HG03135 (cell line): ENCODE measurements around the gene DBET.
"Not testable (repeated sequence)": the region's sequence is repeated elsewhere in the genome, so short reads cannot be mapped to it uniquely, and the experiment has no call there.

Experiments used
- ATAC-seq: cut with Tn5 transposase; IDR thresholded peaks from one replicate; pipeline ENCODE4 v1.9.1; 2021; ENCODE audit warnings: mild to moderate bottlenecking, moderate library complexity; ENCODE audit not compliant: unreplicated experiment

DBET gene

DNA sequence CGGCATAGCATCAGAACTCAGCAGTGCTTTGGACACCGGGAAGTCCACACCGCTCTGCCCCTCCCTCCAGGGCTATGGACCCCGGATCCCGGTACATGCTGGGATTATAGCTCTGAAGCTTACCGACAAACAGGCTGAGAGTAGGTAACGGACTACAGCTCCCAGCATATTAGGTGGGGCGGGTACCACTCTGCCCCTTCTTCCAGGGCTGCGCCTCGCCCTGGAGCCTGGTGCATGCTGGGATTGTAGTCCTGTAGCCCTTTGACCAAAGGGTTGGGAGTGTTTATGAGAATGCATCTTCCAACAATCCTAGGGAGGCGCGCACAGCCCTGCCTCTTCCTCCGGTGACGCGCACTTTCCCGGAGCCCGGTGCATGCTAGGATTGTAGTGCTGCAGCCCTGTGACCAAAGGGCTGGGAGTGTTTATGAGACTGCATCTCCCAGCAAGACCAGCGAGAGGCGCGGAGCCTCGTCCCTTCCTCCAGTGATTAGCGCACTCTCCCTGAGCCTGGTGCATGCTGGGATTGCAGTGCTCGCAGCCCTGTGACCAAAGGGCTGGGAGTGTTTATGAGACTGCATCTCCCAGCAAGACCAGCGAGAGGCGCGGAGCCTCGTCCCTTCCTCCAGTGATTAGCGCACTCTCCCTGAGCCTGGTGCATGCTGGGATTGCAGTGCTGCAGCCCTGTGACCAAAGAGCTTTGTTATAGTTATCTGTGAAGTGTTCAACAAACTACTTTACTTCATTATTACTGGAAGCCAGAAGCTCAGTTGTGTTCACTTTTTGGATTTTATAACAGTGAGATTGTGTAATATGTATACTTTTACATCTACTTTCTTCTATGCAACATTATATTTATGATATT lies 14.7 kb upstream of the DBET start:
- not testable (repeated sequence) for ATAC-seq

DNA sequence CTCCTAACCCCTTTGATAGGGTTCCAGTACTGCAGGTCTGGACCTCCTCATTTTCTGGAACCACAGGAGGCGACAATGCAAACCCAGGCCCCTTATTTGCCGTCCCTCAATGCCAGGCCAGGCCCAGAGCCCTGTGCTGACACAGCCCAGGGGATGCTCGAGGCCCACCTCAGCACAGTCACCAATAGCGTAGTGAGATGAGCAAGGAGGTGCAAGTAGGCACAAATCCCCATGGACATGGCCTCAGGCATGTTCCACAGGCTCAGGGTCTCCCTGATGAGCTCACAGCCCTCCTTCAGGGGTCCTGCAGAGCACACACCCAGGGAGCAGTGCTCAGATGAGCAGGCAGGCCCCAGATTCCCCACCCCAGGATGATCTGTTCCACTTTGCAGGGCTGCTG lies 5.3 kb upstream of the DBET start:
- ATAC-seq = not testable (repeated sequence)

DNA sequence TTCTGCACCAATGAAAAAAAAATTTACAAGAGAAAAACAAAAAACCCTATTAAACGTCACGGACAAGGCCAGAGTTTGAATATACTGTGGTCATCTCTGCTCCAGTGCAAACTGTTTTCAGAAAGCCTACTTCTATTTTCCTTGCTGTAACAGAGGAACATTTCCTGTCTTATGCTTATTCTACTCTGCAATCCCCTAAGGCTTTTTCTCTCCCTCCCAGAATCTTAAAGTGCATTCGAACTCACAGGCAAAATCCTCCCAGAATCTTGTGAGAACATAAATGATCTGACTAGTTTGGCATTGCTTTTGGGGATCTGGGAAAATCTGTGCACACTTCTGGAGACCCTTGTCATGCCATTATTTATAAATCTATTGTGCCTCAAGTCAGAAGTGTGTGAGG lies 503 bp downstream of the DBET start:
- ATAC-seq = not testable (repeated sequence)

DNA sequence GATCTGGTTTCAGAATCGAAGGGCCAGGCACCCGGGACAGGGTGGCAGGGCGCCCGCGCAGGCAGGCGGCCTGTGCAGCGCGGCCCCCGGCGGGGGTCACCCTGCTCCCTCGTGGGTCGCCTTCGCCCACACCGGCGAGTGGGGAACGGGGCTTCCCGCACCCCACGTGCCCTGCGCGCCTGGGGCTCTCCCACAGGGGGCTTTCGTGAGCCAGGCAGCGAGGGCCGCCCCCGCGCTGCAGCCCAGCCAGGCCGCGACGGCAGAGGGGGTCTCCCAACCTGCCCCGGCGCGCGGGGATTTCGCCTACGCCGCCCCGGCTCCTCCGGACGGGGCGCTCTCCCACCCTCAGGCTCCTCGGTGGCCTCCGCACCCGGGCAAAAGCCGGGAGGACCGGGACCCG lies 4.0 kb downstream of the DBET start:
- ATAC-seq = not testable (repeated sequence)

DNA sequence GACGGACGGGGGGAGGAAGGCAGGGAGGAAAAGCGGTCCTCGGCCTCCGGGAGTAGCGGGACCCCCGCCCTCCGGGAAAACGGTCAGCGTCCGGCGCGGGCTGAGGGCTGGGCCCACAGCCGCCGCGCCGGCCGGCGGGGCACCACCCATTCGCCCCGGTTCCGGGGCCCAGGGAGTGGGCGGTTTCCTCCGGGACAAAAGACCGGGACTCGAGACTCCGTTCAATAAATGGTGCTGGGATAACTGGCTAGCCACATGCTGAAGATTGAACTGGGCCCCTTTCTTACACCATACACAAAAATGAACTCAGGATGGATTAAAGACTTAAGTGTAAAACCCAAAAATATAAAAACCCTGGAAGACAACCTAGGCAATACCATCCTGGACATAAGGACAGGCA lies 28.8 kb downstream of the DBET start:
- ATAC-seq = not testable (repeated sequence)

DNA sequence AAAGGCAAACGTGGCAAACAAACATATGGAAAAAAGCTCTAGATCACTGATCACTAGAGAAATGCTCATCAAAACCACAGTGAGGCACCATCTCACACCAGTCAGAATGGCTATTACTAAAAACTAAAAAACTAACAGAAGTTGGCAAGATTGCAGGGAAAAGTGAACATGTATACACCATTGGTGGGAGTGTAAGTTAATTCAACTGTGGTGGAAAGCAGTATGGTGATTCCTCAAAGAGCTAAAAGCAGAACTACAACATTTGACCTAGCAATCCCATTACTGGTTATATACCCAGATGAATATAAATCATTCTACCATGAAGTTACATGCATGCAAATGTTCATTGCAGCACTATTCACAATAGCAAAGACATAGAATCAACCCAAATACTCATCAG lies 29.7 kb downstream of the DBET start:
- ATAC-seq = not testable (repeated sequence)

DNA sequence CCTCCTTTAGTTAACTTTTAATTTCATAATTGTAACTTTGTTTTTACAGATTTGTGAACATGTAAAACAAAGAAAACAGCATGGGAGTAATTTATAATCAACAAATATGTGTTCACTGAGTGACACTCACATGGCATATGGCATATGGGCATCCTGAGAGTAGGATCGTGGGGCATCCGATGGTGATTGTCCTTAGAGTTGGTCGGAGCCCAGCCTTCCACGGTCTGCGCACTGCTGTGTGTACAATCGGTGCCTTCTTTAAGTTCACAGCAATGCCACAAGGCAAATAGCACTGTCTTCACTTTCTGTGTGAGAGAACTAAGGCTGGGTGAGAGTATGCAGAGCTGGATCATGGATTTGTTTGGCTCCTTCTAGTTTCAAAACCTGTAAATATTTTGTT lies 31.0 kb downstream of the DBET start:
- ATAC-seq = not testable (repeated sequence)

DNA sequence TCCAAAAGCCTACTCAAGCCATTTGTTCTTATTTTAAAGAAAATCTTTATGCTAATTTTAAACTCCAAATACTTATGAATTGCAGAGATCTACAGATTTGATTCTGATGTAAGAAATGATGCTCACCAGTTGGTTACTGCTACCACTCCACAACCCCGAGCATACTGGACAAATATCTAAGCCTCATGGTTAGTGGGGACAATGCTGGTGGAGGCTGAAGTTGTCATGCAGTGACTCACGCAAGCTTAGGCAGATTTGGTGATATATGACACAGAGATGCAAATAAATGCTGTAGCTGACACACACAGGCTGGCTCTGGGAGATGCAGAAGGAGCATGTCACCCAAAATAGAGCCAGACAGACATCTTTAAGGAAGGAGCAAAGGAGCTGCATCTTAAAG lies 35.3 kb downstream of the DBET start:
- not testable (repeated sequence) for ATAC-seq

DNA sequence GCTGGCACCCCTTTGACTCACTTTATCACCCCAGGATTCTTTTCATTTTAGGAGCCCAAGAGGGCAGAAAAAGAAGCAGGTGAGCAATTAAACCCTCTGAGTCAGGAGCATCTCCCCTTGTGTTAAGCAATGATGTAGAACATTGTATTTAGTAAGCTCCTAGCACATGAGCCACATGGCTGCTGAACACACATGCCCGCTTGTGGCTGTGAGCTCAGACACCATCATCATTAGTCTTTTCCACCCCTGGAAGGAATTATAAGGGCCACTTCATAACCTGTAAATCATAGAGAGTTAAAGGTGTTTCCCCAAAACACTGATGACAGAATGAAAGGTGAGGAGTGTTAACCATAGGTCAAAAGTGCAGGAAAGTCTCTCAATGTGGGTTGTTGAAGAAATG lies 37.2 kb downstream of the DBET start:
- ATAC-seq = not testable (repeated sequence)

DNA sequence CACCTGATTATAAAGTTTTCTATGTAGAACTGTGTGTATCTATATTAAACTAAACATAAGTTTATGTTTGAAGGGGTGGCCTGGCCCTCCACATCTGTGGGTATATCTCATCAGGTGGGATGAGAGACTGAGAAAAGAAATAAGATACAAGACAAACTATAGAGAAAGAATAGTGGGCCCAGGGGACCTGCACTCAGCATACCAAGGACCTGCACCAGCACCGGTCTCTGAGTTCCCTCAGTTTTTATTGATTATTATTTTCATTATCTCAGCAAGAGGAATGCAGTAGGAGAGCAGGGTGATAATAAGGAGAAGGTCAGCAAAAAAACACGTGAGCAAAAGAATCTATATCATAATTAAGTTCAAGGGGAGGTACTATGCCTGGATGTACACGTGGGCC lies 41.9 kb downstream of the DBET start:
- ATAC-seq = not testable (repeated sequence)

DNA sequence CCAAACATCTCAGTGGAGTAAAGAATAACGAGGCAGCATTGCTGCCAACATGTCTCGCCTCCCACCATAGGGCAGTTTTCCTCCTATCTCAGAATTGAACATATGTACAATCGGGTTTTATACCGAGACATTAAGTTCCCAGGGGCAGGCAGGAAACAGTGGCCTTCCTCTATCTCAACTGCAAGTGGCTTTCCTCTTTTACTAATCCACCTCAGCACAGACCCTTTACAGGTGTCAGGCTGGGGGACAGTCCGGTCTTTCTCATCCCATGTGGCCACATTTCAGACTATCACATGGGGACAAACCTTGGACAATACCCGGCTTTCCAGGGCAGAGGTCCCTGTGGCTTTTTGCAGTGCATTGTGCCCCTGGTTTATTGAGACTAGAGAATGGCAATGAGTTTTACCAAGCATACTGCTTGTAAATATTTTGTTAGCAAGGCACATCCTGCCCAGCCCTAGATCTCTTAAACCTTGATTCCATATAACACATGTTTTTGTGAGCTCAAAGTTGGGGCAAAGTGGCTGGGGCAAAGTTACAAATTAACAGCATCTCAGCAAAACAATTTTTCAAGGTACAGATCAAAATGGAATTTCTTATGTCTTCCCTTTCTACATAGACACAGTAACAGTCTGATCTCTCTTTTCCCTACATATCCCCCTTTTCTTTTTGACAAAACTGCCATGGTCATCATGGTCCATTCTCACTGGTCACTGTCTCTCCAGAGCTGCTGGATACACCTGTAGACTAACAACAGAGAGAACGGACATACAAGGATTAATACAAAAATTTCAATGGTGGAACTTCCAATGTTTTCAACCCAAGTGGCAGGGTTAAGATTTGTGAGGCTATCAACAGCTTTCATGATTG lies 42.5 kb downstream of the DBET start:
- not testable (repeated sequence) for ATAC-seq

DNA sequence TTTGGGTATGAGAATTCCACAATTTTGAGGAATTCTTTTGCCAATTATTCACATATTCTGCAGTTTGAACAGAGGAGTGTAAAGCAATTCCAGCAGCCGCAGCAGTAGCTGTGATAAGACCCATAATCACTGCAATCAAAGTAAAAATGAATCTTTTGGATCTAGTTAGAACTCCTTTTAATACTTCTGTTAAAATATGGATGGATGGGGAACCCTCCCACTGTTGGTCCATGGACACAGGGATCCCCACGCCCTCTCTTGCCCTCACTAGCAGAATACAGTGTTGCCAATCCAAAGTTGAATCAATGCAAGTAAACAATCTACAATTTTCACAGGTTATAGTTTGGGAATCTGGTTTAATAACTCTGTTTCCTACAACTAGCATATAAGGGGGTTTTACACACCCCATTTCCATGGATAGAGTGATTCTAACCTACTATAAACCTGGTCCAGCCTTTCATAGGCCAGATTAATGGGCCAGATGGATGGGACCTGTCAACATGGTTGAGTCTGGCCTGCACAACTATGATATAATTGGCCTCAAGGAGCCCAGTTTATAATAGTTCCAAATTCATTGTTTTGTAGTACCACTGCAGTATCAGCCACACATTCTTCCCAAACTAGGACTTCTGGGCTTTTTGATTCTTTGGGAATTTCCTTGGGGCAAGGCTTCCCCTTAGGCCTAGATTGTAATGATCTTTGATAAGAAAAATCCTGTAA lies 43.6 kb downstream of the DBET start:
- ATAC-seq = not testable (repeated sequence)

DNA sequence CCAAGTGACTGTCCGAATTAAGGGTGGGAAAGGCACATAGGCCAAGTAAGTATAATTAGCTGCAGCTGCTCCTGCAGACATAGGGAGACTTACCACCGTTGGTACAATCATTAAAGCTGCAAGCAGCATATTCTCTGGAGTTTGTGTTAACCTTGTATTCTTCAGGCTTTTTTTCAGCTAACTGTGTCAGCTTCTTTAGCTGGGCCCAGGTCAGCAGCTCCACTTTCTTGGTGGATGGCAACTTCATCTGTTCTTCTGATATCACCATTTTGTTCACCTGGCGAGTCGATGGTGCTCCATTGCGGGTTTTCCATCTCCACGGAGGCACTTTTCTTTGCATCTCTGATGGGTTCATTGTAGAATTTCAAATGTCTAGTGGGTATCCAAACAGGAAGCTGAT lies 44.5 kb downstream of the DBET start:
- not testable (repeated sequence) for ATAC-seq

DNA sequence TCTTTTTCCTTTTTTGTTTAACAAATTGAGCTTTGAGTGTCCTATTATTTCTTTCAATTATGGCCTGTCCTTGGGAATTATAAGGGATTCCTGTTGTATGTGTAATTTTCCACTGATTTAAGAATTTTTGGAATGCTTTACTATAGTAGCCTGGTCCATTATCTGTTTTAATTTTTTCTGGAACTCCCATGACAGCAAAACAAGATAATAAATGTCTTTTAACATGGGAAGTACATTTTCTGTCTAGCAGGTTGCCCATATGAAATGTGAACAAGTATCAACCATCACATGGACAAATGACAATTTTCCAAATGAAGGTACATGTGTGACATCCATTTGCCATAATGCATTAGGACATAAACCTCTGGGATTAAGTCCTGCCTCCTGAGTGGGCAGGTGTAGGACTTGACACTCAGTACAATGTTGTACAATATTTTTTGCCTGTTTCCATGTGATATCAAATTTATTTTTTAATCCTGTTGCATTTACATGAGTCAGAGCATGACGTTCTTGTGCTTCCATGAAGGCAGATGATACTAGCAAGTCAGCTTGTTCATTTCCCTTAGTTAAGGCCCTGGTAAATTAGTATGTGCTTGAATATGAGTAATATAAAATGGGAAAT lies 45.2 kb downstream of the DBET start:
- not testable (repeated sequence) for ATAC-seq

DNA sequence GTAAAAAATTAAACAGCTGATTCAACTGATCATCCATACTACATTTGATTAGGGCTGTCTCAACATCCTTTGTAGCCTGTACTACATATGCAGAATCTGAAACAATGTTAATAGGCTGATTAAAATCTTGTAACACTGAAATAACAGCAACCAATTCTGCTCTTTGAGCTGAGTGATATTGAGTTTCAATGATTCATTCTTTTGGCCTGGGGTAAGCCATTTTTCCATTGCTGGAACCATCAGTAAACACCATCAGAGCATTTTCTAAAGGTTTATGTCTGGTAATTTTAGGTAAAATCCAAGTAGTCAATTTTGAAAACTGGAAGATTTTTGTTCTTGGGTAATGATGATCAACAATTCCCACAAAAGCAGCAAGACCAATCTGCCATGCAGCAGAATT lies 45.7 kb downstream of the DBET start:
- not testable (repeated sequence) for ATAC-seq

DNA sequence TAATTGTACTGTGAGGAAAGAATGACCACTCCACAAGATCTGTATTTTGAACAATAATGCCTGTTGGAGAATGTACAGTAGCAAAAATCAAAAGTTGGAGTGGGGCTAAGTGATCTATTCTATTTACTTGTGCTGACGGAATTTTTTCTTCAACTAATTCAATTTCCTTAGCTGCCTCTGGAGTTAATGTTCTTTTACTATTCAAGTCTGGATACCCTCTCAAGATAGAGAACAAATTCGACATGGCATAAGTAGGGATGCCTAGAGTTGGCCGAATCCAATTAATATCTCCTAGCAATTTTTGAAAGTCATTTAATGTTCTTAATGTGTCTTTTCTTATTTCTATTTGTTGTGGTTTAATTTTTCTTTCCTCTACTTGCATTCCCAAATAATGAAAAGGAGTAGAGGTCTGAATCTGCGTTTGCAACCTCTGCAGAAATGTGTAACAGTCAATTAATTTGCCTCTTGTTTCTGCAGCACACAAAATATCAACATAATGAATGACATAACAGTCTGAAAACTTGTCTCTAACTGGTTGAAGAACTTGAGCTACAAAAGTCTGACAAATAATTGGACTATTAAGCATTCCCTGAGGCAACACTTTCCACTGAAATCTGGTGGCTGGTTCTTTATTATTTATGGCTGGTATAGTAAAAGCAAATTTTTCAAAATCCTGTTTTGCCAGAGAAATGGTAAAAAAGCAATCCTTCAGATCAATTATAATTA lies 46.4 kb downstream of the DBET start:
- ATAC-seq = not testable (repeated sequence)

DNA sequence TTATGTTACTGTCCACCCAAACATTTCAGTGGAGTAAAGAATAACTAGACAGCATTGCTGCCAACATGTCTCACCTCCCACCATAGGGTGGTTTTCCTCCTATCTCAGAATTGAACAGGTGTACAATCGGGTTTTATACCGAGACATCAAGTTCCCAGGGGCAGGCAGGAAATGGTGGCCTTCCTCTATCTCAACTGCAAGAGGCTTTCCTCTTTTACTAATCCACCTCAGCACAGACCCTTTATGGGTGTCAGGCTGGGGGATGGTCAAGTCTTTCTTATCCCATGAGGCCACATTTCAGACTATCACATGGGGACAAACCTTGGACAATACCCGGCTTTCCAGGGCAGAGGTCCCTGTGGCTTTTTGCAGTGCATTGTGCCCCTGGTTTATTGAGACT lies 48.6 kb downstream of the DBET start:
- not testable (repeated sequence) for ATAC-seq

DNA sequence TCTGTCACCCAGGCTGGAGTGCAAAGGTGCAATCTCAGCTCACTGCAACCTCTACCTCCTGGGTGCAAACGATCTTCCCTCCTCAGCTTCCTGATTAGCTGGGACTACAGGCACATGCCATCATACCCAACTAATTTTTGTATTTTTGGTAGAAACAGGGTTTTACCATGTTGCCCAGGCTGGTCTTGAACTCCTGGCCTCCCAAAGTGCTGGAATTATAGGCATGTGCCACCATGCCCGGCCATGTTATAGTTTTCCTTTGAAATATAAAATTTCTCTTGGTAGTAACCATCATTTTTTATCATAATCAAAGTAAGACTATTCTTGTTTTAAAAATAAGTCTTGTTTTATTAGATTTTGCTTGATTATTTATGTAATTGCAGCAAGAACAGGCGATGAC lies 50.7 kb downstream of the DBET start:
- not testable (repeated sequence) for ATAC-seq
